Activated T-helper 17 cell treated with anti-CD3 and anti-CD28 coated beads, Interleukin-2, amount 50 U/mL, for 72 hours (primary cell): ENCODE data around the gene PASK. TPM values are rescaled to one million over a fixed set of nuclear protein-coding genes. Genes with fewer than 3 reads are reported as not detected.
A peak's percentile ranks its signal among the peaks of the same experiment; 100 is the strongest.

Experiments used
- ATAC-seq: fragments of 150-1000 bp; cut with Tn5 transposase; replicated peaks from 2 replicates; pipeline ENCODE4 v1.10.0; 2021; ENCODE audit warnings: mild to moderate bottlenecking, moderate library complexity
- H3K27ac Mint-ChIP-seq: one replicate; pipeline ENCODE4 v1.8.0; 2022; ENCODE audit warnings: mixed read lengths
- H3K27me3 Mint-ChIP-seq: one replicate; pipeline ENCODE4 v1.8.0; 2022; ENCODE audit warnings: mixed read lengths
- H3K36me3 Mint-ChIP-seq: one replicate; pipeline ENCODE4 v1.8.0; 2022; ENCODE audit warnings: low read depth, mild to moderate bottlenecking, mixed read lengths
- H3K4me1 Mint-ChIP-seq: one replicate; pipeline ENCODE4 v1.8.0; 2022; ENCODE audit warnings: mixed read lengths
- H3K4me3 Mint-ChIP-seq: one replicate; pipeline ENCODE4 v1.8.0; 2022; ENCODE audit warnings: mild to moderate bottlenecking, mixed read lengths
- H3K9me3 Mint-ChIP-seq: one replicate; pipeline ENCODE4 v1.8.0; 2022; ENCODE audit warnings: mixed read lengths
- total RNA-seq, 2 donors: library from RNA; stranded (reverse); gene quantifications; one replicate each; pipeline ENCODE4 v1.2.3, GENCODE V29; 2022

PASK gene
- total RNA-seq, 2 donors from 2014 or later: 71.0 to 73.6 TPM

GRCh38 chr2:241064802-241065354, 84.4 kb downstream of the PASK start:
- Mint-ChIP-seq H3K27me3 (no peaks in the 10 kb centered on the region), H3K4me1 (no peaks in the 10 kb centered on the region), H3K4me3 (no peak overlapping the region), H3K36me3 (no peaks in the 10 kb centered on the region), H3K9me3 (no peaks in the 10 kb centered on the region), H3K27ac (no peak overlapping the region)
- ATAC-seq: no peak

- no peaks in the 10 kb centered on the region for H3K27me3 Mint-ChIP-seq
- no peaks in the 10 kb centered on the region for H3K9me3 Mint-ChIP-seq
- peak overlapping the region; percentile 44 for H3K4me3 Mint-ChIP-seq
- H3K27ac Mint-ChIP-seq: peak overlapping the region; percentile 84
- ATAC-seq: peak; percentile 75
- no peaks in the 10 kb centered on the region for H3K36me3 Mint-ChIP-seq
- no peaks in the 10 kb centered on the region for H3K4me1 Mint-ChIP-seq
Observed at GRCh38 chr2:241064008-241064801, 85.1 kb downstream of the PASK start.

GRCh38 chr2:241063587-241063986, 85.7 kb downstream of the PASK start:
- no peaks in the 10 kb centered on the region for H3K4me1 Mint-ChIP-seq
- peak overlapping the region; percentile 44 for H3K4me3 Mint-ChIP-seq
- H3K27me3 Mint-ChIP-seq: no peaks in the 10 kb centered on the region
- no peak overlapping the region for H3K27ac Mint-ChIP-seq
- H3K9me3 Mint-ChIP-seq: no peaks in the 10 kb centered on the region
- peak; percentile 8 for ATAC-seq
- no peaks in the 10 kb centered on the region for H3K36me3 Mint-ChIP-seq

- no peak overlapping the region for H3K27ac Mint-ChIP-seq
- no peaks in the 10 kb centered on the region for H3K27me3 Mint-ChIP-seq
- no peak overlapping the region for H3K4me3 Mint-ChIP-seq
Observed at GRCh38 chr2:241063093-241063551, 86.2 kb downstream of the PASK start.

GRCh38 chr2:241062389-241063092, 86.7 kb downstream of the PASK start:
- H3K4me3 Mint-ChIP-seq: no peak overlapping the region

More at GRCh38 chr2:241063093-241063551, 86.2 kb downstream of the PASK start:
- no peaks in the 10 kb centered on the region for H3K4me1 Mint-ChIP-seq
- H3K9me3 Mint-ChIP-seq: no peaks in the 10 kb centered on the region
- H3K36me3 Mint-ChIP-seq: no peaks in the 10 kb centered on the region
- ATAC-seq: no peak

GRCh38 chr2:241061275-241061674, 88.0 kb downstream of the PASK start:
- Mint-ChIP-seq H3K27ac (no peak overlapping the region), H3K36me3 (no peaks in the 10 kb centered on the region), H3K9me3 (no peaks in the 10 kb centered on the region), H3K4me1 (no peaks in the 10 kb centered on the region), H3K27me3 (no peaks in the 10 kb centered on the region), H3K4me3 (no peak overlapping the region)
- ATAC-seq: no peak

More at GRCh38 chr2:241062389-241063092, 86.7 kb downstream of the PASK start:
- ATAC-seq: no peak
- Mint-ChIP-seq H3K9me3 (no peaks in the 10 kb centered on the region), H3K36me3 (no peaks in the 10 kb centered on the region), H3K27me3 (no peaks in the 10 kb centered on the region), H3K27ac (no peak overlapping the region), H3K4me1 (no peaks in the 10 kb centered on the region)

Other genes starting within 250 kb of the PASK start
- not detected for gene CROCC2, start 243.1 kb downstream of the PASK start, total RNA-seq
- 1 to 10 TPM; 3.0 to 4.8 TPM for gene SNED1, start 150.9 kb downstream of the PASK start, total RNA-seq
- gene MTERF4, start 47.2 kb downstream of the PASK start, total RNA-seq: 10 to 100 TPM; 36.4 to 86.5 TPM
- 10 to 100 TPM; 81.9 to 86.4 TPM for gene PPP1R7, start 995 bp upstream of the PASK start, total RNA-seq
- 10 to 100 TPM in 1 of 2 donors, 1 to 10 TPM in 1; 1.6 to 12.8 TPM for gene ANO7, start 39.2 kb upstream of the PASK start, total RNA-seq
- 100 to 1,000 TPM; 303 to 319 TPM for gene HDLBP, start 166.2 kb upstream of the PASK start, total RNA-seq
- 100 to 1,000 TPM; 180 to 230 TPM for gene SEPTIN2, start 166.5 kb upstream of the PASK start, total RNA-seq
- gene FARP2, start 206.8 kb upstream of the PASK start, total RNA-seq: 10 to 100 TPM; 26.1 to 33.1 TPM